Endodermal cell (in vitro differentiated cells): ENCODE measurements around the gene GALNT12. TPM values are rescaled to one million over a fixed set of nuclear protein-coding genes. Genes with fewer than 3 reads are reported as not detected.

Experiments
- DNase-seq: peaks from one replicate; pipeline ENCODE4 v3.0.0-alpha.2; 2017
- H3K27ac ChIP-seq: 2 replicates; pipeline ENCODE4 v1.5.1; 2013; ENCODE audit warnings: mild to moderate bottlenecking, low read depth, low read length, moderate library complexity
- H3K27me3 ChIP-seq: 2 replicates; pipeline ENCODE4 v1.6.1; 2013; ENCODE audit warnings: mild to moderate bottlenecking, low read length, moderate library complexity; ENCODE audit not compliant: insufficient read depth, control insufficient read depth, poor library complexity, severe bottlenecking
- H3K36me3 ChIP-seq: 2 replicates; pipeline ENCODE4 v1.7.0; 2013; ENCODE audit warnings: mild to moderate bottlenecking, low read length, moderate library complexity; ENCODE audit not compliant: control insufficient read depth, insufficient read depth
- H3K4me1 ChIP-seq: one replicate; pipeline ENCODE4 v1.7.0; 2013; ENCODE audit warnings: low read length; ENCODE audit not compliant: control insufficient read depth, insufficient read depth
- H3K4me3 ChIP-seq: 2 replicates; pipeline ENCODE4 v1.5.1; 2013; ENCODE audit warnings: mild to moderate bottlenecking, low read length, moderate library complexity
- H3K9ac ChIP-seq: 2 replicates; pipeline ENCODE4 v1.6.1; 2013; ENCODE audit warnings: mild to moderate bottlenecking, low read length, moderate library complexity; ENCODE audit not compliant: poor library complexity, severe bottlenecking; ENCODE audit errors: extremely low read depth
- H3K9me3 ChIP-seq: 2 replicates; pipeline ENCODE4 v1.6.1; 2013; ENCODE audit warnings: mild to moderate bottlenecking, low read length, moderate library complexity; ENCODE audit not compliant: control insufficient read depth
- H3K27ac Mint-ChIP-seq: 2 replicates; pipeline ENCODE4 v1.8.0; 2020; ENCODE audit warnings: mixed read lengths
- H3K27me3 Mint-ChIP-seq: 2 replicates; pipeline ENCODE4 v1.8.0; 2021; ENCODE audit warnings: mild to moderate bottlenecking, mixed read lengths; ENCODE audit not compliant: insufficient read depth
- H3K36me3 Mint-ChIP-seq: 2 replicates; pipeline ENCODE4 v1.8.0; 2020; ENCODE audit warnings: low read depth, mixed read lengths
- H3K4me1 Mint-ChIP-seq: 2 replicates; pipeline ENCODE4 v1.8.0; 2020; ENCODE audit warnings: mixed read lengths
- H3K4me3 Mint-ChIP-seq: 2 replicates; pipeline ENCODE4 v1.8.0; 2020; ENCODE audit warnings: mild to moderate bottlenecking, moderate library complexity, mixed read lengths
- H3K9me3 Mint-ChIP-seq: 2 replicates; pipeline ENCODE4 v1.8.0; 2020; ENCODE audit warnings: mild to moderate bottlenecking, mixed read lengths
- WGBS, 2 experiments: methylation state at CpG; one replicate each; pipeline versions ENCODE4 v1.1.5 to v1.1.7; 2013; ENCODE audit warnings: missing lambda C conversion rate in 2 of 2, mixed read lengths in 1 of 2; ENCODE audit not compliant: insufficient coverage in 1 of 2, insufficient read length in 1 of 2; 5-methylcytosine and 5-hydroxymethylcytosine counted together
- long read RNA-seq, 4 experiments: library from polyadenylated mRNA in 2 of 4; library from RNA in 1 of 4; library from capped mRNA in 1 of 4; stranded (forward) in 3 of 4; unstranded in 1 of 4; transcript quantifications; one replicate each; pipeline ENCODE4 v2.0.0, GENCODE V29; 2020 to 2021; ENCODE audit warnings: inconsistent platforms in 1 of 4
- polyA plus RNA-seq, 2 experiments: library from polyadenylated mRNA; stranded (reverse); fragments of 50-300 nt; gene quantifications; one replicate each; pipeline ENCODE4 v1.2.3, GENCODE V29; 2013
- total RNA-seq, 2 donors: library from RNA; stranded (reverse); fragmentation: NEBNext Ultra II Directional in 1 of 2; extraction: Animal tissue kit (Norgen Biotek cat#: 25700) in 1 of 2; gene quantifications; 2 replicates in 1 of 2; 3 replicates in 1 of 2; pipeline ENCODE4 v1.2.1, GENCODE V29; 2021
- TF ChIP-seq, protein P1 (sequence below): fragments of 200-600 bp; sonication (generic); conservative IDR thresholded peaks from 2 replicates; pipeline ENCODE4 v1.5.0; 2021; ENCODE audit warnings: antibody characterized with exemption, mild to moderate bottlenecking

The GALNT12 gene
- total RNA-seq = 10 to 100 TPM; 24.0 to 56.3 TPM
- polyA plus RNA-seq (2013, experiment 1 of 2) = 14.2 TPM
- polyA plus RNA-seq (2013, experiment 2 of 2) = 13.1 TPM
- long read RNA-seq, experiment 1, transcript GALNT12-201 (10 exons, 2,735 nt) = major isoform, 9 of 25 reads
- long read RNA-seq, experiment 1, partial matches to known transcripts = 6 of 25 reads
- long read RNA-seq, experiment 1, other reads (novel, unspliced or antisense) = 9 of 25 reads
- long read RNA-seq, experiment 2, transcript GALNT12-201 (10 exons, 2,735 nt) = major isoform, 139 of 224 reads
- long read RNA-seq, experiment 2, partial matches to known transcripts = 20 of 224 reads
- long read RNA-seq, experiment 2, other reads (novel, unspliced or antisense) = 61 of 224 reads
- long read RNA-seq, experiment 3, partial matches to known transcripts = 2 of 4 reads
- long read RNA-seq, experiment 3, other reads (novel, unspliced or antisense) = 0 of 4 reads
- long read RNA-seq, experiment 4, transcript GALNT12-202 (2 exons, 772 nt) = major isoform, 5 of 17 reads
- long read RNA-seq, experiment 4, partial matches to known transcripts = 8 of 17 reads
- long read RNA-seq, experiment 4, other reads (novel, unspliced or antisense) = 4 of 17 reads

DNA sequence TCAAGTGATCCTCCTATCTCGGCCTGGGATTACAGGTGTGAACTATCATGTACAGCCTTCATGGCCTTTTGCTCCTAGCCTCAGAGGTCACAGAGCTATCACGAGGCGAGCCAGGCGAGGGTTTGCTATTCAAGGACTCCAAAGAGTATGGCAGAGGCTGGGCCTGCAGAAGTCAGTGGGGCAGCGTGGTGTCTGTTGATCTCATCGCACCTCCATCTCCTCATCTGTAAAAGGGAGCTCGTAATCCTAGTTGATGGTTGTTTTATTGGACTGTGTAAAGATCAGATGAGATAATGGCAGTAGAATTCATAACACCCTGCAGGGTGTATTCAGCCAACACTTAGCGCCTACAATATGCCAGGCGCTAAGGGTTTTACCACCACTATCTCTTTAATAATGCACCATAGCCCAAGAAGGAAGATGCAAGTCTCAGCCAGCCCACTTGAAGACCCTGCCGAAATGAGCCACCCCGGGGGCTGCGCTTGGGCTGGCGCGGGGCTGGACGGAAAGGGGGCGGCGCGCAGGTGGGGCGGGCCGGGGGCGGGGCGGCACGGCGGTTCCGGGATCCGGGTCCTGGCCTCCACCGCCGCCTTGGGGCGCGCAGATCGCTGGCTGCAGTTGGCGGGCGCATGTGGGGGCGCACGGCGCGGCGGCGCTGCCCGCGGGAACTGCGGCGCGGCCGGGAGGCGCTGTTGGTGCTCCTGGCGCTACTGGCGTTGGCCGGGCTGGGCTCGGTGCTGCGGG lies at the start of gene GALNT12:
GALNT12 (plus strand) TSS at position 601 of the 744 bp plus-strand sequence; CDS start at position 630, 29 bp downstream.
- Histone ChIP-seq H3K4me3 (peak within 1 kb of the TSS; percentile 79), H3K9ac (no peak within 1 kb of the TSS), H3K27ac (no peak within 1 kb of the TSS), H3K36me3 (no peaks in the 10 kb centered on the region), H3K27me3 (peaks cover 22% of the 10 kb centered on the region), H3K4me1 (peaks cover 29% of the 10 kb centered on the region), H3K9me3 (no peaks in the 10 kb centered on the region)
- no peak within 1 kb of the TSS for H3K27ac Mint-ChIP-seq
- no peaks in the 10 kb centered on the region for H3K9me3 Mint-ChIP-seq
- peak; percentile 83 for DNase-seq
- H3K4me1 Mint-ChIP-seq = peaks cover 31% of the 10 kb centered on the region
- TF ChIP-seq, protein P1, sequence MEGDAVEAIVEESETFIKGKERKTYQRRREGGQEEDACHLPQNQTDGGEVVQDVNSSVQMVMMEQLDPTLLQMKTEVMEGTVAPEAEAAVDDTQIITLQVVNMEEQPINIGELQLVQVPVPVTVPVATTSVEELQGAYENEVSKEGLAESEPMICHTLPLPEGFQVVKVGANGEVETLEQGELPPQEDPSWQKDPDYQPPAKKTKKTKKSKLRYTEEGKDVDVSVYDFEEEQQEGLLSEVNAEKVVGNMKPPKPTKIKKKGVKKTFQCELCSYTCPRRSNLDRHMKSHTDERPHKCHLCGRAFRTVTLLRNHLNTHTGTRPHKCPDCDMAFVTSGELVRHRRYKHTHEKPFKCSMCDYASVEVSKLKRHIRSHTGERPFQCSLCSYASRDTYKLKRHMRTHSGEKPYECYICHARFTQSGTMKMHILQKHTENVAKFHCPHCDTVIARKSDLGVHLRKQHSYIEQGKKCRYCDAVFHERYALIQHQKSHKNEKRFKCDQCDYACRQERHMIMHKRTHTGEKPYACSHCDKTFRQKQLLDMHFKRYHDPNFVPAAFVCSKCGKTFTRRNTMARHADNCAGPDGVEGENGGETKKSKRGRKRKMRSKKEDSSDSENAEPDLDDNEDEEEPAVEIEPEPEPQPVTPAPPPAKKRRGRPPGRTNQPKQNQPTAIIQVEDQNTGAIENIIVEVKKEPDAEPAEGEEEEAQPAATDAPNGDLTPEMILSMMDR = no peak
- H3K4me3 Mint-ChIP-seq = peak within 1 kb of the TSS; percentile 68
- peaks cover 41% of the 10 kb centered on the region for H3K27me3 Mint-ChIP-seq
- WGBS, 2 experiments = 12 to 23% methylated on average over 20 to 51 of the region's 51 CpGs
- no peaks in the 10 kb centered on the region for H3K36me3 Mint-ChIP-seq

DNA sequence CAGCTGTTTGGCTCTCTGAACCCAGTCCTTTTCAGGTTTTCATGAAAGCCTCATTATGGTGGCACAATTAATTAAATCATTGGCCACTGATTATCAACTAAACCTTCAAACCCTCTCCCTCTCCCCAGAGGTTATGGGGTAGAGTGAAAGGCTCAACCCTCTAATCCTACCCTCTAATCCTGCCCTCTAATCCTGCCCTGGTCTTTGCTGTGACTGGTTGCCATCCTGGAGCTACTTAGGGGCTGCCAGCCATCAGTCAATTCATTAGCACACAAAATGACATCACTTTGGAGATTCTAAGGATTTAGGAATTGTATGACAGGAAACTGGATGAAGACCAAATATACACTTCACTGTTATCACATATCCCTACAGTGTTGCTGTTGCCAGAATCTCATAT lies 47.2 kb upstream of the GALNT12 start:
- Histone ChIP-seq H3K9me3 (peaks cover 26% of the 10 kb centered on the region), H3K27me3 (no peaks in the 10 kb centered on the region), H3K27ac (no peak overlapping the region), H3K36me3 (peaks cover 21% of the 10 kb centered on the region), H3K4me1 (no peaks in the 10 kb centered on the region), H3K4me3 (no peak overlapping the region), H3K9ac (no peak overlapping the region)
- Mint-ChIP-seq H3K4me3 (no peak overlapping the region), H3K4me1 (no peaks in the 10 kb centered on the region), H3K27me3 (no peaks in the 10 kb centered on the region), H3K9me3 (peaks cover 18% of the 10 kb centered on the region), H3K36me3 (peaks cover 61% of the 10 kb centered on the region), H3K27ac (no peak overlapping the region)
- DNase-seq = no peak
- TF ChIP-seq, protein P1 = no peak

GRCh38 chr9:98763986-98764745 lies 43.3 kb upstream of the GALNT12 start:
- Mint-ChIP-seq H3K27ac (no peak overlapping the region), H3K36me3 (peaks cover 57% of the 10 kb centered on the region), H3K9me3 (peaks cover 5% of the 10 kb centered on the region), H3K27me3 (no peaks in the 10 kb centered on the region), H3K4me3 (no peak overlapping the region), H3K4me1 (no peaks in the 10 kb centered on the region)
- no peak overlapping the region for H3K4me3 ChIP-seq
- no peak overlapping the region for H3K9ac ChIP-seq
- H3K4me1 ChIP-seq = no peaks in the 10 kb centered on the region
- WGBS, 2 experiments = 84 to 90% methylated on average over 2 to 3 of the region's 3 CpGs
- no peak for DNase-seq
- TF ChIP-seq, protein P1 = no peak
- no peak overlapping the region for H3K27ac ChIP-seq
- H3K27me3 ChIP-seq = no peaks in the 10 kb centered on the region
- peaks cover 13% of the 10 kb centered on the region for H3K9me3 ChIP-seq
- H3K36me3 ChIP-seq = peaks cover 16% of the 10 kb centered on the region
